H1 (cell line): ENCODE measurements around the gene MAGOHB. TPM values are rescaled to one million over a fixed set of nuclear protein-coding genes. Genes with fewer than 3 reads are reported as not detected.

Experiments used
- CBX5 ChIP-seq: fragments of 300-800, 300-1000 bp; sonication (generic); IDR thresholded peaks from 2 replicates; pipeline ENCODE4 v1.7.1; 2016; ENCODE audit warnings: antibody characterized with exemption, low read length, low read depth
- CTBP2 ChIP-seq: IDR thresholded peaks from 2 replicates; pipeline ENCODE4 v1.7.0; 2011; ENCODE audit warnings: borderline replicate concordance, mild to moderate bottlenecking, moderate library complexity, mixed read lengths, low read length; ENCODE audit not compliant: insufficient read depth, insufficient read length
- SIX5 ChIP-seq: IDR thresholded peaks from 2 replicates; pipeline ENCODE4 v1.6.1; 2011; ENCODE audit warnings: mild to moderate bottlenecking, low read depth, low read length
- YY1 ChIP-seq: IDR thresholded peaks from 2 replicates; pipeline ENCODE4 v1.6.1; 2011; ENCODE audit warnings: low read depth, mild to moderate bottlenecking, low read length
- polyA plus RNA-seq, 7 experiments: library from polyadenylated mRNA; depleted of rRNA in 3 of 7; stranded (reverse) in 5 of 7; unstranded in 2 of 7; fragments of >200 nt in 5 of 7; fragments of 200-250 nt in 2 of 7; gene quantifications; 1 replicate in 5 of 7; 2 replicates in 1 of 7; 4 replicates in 1 of 7; pipeline versions ENCODE4 v1.2.1 to v1.2.3, GENCODE V29; 2011 to 2013; ENCODE audit warnings: missing spikeins in 2 of 7, mixed read lengths in 2 of 7
- total RNA-seq: library from RNA; stranded (reverse); fragmentation: NEBNext Ultra II Directional; extraction: Animal tissue kit (Norgen Biotek cat#: 25700); gene quantifications from 2 replicates; pipeline ENCODE4 v1.2.1, GENCODE V29; 2021

Gene MAGOHB
- total and polyA plus RNA-seq, 2 of the 8 experiments (the other 6 are each of a cell fraction or from before 2014, with no cell fraction given), result 21.5 to 53.7 TPM

- no peak for TF ChIP-seq CTBP2
- no peak for TF ChIP-seq SIX5
- TF ChIP-seq YY1, result no peak
- no peak for TF ChIP-seq CBX5
Observed at GRCh38 chr12:10584415-10584814, 29.0 kb downstream of the MAGOHB start (continued).
